Stimulated activated CD4-positive, alpha-beta T cell treated with anti-CD3 and anti-CD28 coated beads, Interleukin-12 subunit alpha, Interleukin-12 subunit beta, amount 100 ng/mL, for 24 hours (primary cell): ENCODE results near the gene RAPGEF6.
"Not testable (repeated sequence)": the region's sequence is repeated elsewhere in the genome, so short reads cannot be mapped to it uniquely, and the experiment has no call there.

ENCODE experiments used
- DNase-seq, 2 experiments: peaks; one replicate each; pipeline ENCODE4 v3.0.0-alpha.2; 2020; ENCODE audit warnings: low read depth in 2 of 2

The RAPGEF6 gene

DNA sequence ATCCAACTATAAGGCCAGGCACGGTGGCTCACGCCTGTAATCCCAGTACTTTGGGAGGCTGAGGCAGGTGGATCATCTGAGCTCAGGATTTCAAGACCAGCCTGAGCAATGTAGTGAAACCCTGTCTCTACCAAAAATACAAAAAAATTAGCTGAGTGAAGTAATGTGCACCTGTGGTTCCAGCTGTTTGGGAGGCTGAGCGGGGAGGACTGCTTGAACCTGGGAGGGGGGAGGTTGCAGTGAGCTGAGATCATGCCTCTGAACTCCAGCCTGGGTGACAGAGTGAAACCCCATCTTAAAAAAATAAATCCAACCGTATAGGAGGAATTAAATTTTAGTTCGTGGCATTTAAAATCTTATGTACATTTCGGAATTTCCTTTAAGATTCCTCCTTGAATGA, 247.8 kb downstream of the RAPGEF6 start:
- no peak for DNase-seq

DNA sequence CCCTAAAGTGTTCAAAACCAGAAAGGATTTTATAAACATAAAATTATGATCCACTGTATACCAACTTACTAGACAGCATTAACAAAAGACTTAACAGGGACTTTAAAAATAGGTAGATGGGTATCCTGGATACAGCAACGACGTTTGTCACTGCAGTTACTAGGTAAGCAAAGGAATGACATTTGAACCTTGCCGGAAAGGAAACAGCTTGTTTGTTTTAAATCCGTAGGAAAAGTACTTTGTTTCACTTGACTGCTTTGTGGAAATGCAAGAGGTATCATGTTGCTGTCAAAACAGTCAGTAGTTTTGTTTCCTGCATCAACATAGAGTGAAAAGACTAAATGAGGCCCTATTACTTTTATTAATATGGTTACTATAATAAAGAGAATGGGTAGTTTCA, 248.2 kb downstream of the RAPGEF6 start:
- no peak for DNase-seq

- no peak for DNase-seq
Measured at GRCh38 chr5:131386124-131386523, 248.9 kb downstream of the RAPGEF6 start.

- DNase-seq = no peak
Measured at GRCh38 chr5:131384616-131385214, 250.3 kb downstream of the RAPGEF6 start.

- DNase-seq = no peak
Measured at GRCh38 chr5:131384173-131384572, 250.9 kb downstream of the RAPGEF6 start.

GRCh38 chr5:131382407-131383395, 252.3 kb downstream of the RAPGEF6 start:
- no peak for DNase-seq

GRCh38 chr5:131381777-131382176, 253.3 kb downstream of the RAPGEF6 start:
- DNase-seq = no peak

DNA sequence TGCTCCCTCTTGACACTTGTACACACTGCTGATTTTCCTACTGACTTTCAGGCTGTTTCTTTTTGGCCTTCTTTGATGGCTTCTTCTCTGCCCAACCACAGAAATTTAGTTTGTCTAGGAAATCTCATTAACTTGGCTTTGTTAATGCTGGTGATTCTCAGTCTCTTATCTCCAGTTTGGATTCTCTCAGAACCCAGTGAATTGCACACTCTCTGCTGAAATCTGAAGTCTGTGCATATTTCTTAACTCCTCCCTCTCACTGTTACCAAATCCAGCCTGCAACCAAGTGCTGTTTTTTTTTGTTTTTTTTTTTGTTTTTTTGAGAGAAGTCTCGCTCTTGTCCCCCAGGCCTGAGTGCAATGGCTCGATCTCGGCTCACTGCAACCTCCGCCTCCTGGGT, 254.0 kb downstream of the RAPGEF6 start:
- no peak for DNase-seq

GRCh38 chr5:131380238-131380637, 254.8 kb downstream of the RAPGEF6 start:
- DNase-seq = not testable (repeated sequence)

DNA sequence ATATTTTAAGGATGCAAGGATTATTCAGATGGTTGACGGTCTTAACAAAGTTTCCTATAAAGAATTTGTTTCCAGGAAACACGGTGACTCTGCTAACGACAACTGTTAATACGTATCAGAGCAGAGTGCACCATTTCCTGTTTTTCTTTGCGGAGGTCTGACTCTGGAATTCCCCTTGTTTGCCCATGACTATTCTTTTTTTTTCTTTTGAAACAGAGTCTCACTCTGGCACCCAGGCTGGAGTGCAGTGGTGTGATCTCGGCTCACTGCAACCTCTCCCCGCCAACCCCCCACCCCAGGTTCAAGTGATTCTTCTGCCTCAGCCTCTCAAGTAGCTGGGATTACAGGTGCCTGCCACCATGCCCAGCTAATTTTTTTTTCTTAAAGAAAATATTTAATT, 255.3 kb downstream of the RAPGEF6 start:
- DNase-seq = peak; percentile 32 to 51

- no peak for DNase-seq
Measured at GRCh38 chr5:131378721-131379541, 256.1 kb downstream of the RAPGEF6 start.

DNA sequence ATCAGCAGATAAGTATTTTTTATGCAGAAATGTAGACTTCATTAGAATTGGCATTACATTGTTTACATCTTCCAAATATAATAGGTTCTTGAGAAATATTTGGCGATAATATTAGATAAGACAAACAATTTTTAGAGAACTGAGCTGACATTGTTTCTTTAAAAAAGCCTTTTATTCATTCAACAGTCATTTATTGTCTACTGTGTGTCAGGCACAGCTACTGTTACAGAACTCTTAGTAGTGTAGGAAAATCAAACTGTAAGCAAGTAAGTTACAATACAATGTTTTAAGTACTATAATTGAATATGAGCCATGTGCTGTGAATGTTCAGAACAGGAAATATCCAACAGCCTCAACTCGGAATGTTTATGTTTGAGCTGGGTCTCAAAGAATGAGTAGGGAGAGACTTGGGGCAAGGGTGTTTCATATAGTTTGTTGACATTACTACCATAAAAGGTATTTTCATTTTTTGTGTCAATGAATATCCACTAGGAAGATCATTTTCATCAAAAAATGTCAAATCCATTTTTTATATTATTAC, 257.2 kb downstream of the RAPGEF6 start:
- DNase-seq = no peak

- DNase-seq = no peak
Measured at GRCh38 chr5:131377346-131377745, 257.7 kb downstream of the RAPGEF6 start.

DNA sequence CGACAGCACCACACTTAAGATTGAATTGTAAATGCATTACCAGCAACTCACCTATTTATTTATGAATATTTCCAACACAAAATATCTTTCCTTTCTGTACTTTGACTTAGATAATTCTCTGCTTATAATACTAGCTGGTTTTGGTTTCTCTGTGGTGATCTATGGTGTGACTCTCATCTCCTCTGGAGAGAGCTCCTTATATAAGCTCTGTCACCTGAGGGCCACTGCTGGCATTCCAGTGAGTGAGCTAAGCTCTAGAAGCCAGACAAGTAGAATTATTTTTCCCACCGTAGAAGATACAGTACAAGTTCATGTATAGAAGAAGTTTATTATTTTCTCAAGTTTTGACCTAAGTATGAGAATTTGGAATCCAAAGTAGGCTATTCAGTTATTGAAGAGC, 259.7 kb downstream of the RAPGEF6 start:
- no peak for DNase-seq
